SK-MEL-5 (cell line): ENCODE results near the gene ADIRF. TPM values are rescaled to one million over a fixed set of nuclear protein-coding genes. Genes with fewer than 3 reads are reported as not detected.
A peak's percentile ranks its signal among the peaks of the same experiment; 100 is the strongest.
"Not testable (repeated sequence)": the region's sequence is repeated elsewhere in the genome, so short reads cannot be mapped to it uniquely, and the experiment has no call there.

Experiments
- DNase-seq: peaks from one replicate; pipeline ENCODE4 v3.0.0-alpha.2; 2016; ENCODE audit warnings: low read depth, low spot score
- in situ Hi-C: cut with HindIII; loops from 2 replicates; pipeline ENCODE4 v1.10.0; 2016; ENCODE audit warnings: low sequenced_read_pairs, high pct_unique_total_duplicates, low pct_unique_long_range_greater_than_20kb
- small RNA-seq, 2 experiments: library from RNA; depleted of rRNA; stranded (forward); fragments of <200 nt; gene quantifications; one replicate each; pipeline ENCODE3, GENCODE V24; 2014
- total RNA-seq: library from RNA; depleted of rRNA; stranded (reverse); fragments of >200 nt; shearing (Covaris generic); gene quantifications from 2 replicates; pipeline ENCODE4 v1.2.3, GENCODE V29; 2014; rRNA removed

ADIRF gene
- total RNA-seq, 1 experiment from 2014 or later, result not detected

GRCh38 chr10:87000491-87000890, 32.2 kb downstream of the ADIRF start:
- in situ Hi-C loops, result no loop called here
- peak; percentile 60 for DNase-seq

- DNase-seq, in situ Hi-C loops: not testable (repeated sequence)
Observed at GRCh38 chr10:87007124-87007523, 38.8 kb downstream of the ADIRF start.

- DNase-seq, in situ Hi-C loops: not testable (repeated sequence)
Observed at GRCh38 chr10:87007674-87008073, 39.4 kb downstream of the ADIRF start.

GRCh38 chr10:87008303-87008702, 40.0 kb downstream of the ADIRF start:
- in situ Hi-C loops, DNase-seq: not testable (repeated sequence)

- in situ Hi-C loops, DNase-seq: not testable (repeated sequence)
Observed at GRCh38 chr10:87009134-87009696, 40.9 kb downstream of the ADIRF start.

GRCh38 chr10:87013528-87013927, 45.2 kb downstream of the ADIRF start:
- in situ Hi-C loops, DNase-seq: not testable (repeated sequence)

- in situ Hi-C loops, DNase-seq: not testable (repeated sequence)
Observed at GRCh38 chr10:87014986-87015716, 46.9 kb downstream of the ADIRF start.

GRCh38 chr10:87018127-87018526, 49.8 kb downstream of the ADIRF start:
- DNase-seq, in situ Hi-C loops: not testable (repeated sequence)

GRCh38 chr10:87019066-87019465, 50.8 kb downstream of the ADIRF start:
- in situ Hi-C loops, DNase-seq: not testable (repeated sequence)

GRCh38 chr10:87019504-87019903, 51.2 kb downstream of the ADIRF start:
- DNase-seq, in situ Hi-C loops: not testable (repeated sequence)

GRCh38 chr10:87020056-87020455, 51.8 kb downstream of the ADIRF start, which contains the start of gene FAM25A:
FAM25A (plus strand) TSS chr10:87020294; CDS start chr10:87020325, 31 bp downstream.
- in situ Hi-C loops, DNase-seq: not testable (repeated sequence)

Small RNAs within 50 kb of the gene (small RNA-seq; reads per million reads assigned to genes)
- 0 reads per million in 2 experiments for gene BMS1P3
- gene FAM25A, result 0 reads per million in 2 experiments

Other genes with a start within 250 kb of the ADIRF start
- 25.2 and 31.6 TPM in 2 replicates for gene BMPR1A, start 211.9 kb upstream of the ADIRF start, total RNA-seq
- gene MMRN2, start 10.9 kb upstream of the ADIRF start, total RNA-seq, result 0.08 TPM in 1 of 2 replicates, not detected in the other
- gene SNCG, start 9.9 kb upstream of the ADIRF start, total RNA-seq, result 0.83 TPM in 1 of 2 replicates, not detected in the other
- not detected in 2 replicates for gene FAM25A, start 51.8 kb downstream of the ADIRF start, total RNA-seq
- gene GLUD1, start 126.4 kb downstream of the ADIRF start, total RNA-seq, result 110 and 122 TPM in 2 replicates
- gene SHLD2, start 126.7 kb downstream of the ADIRF start, total RNA-seq, result 32.0 and 32.6 TPM in 2 replicates